Testis (tissue), 3 donors: ENCODE measurements around the gene RCCD1. TPM values are rescaled to one million over a fixed set of nuclear protein-coding genes. Genes with fewer than 3 reads are reported as not detected.

Experiments used
- DNase-seq: peaks from one replicate; pipeline ENCODE4 v3.0.0-alpha.2; 2019
- H3K27ac ChIP-seq, 2 donors: fragments of 200-600 bp; sonication (generic); one replicate each; pipeline ENCODE4 v1.5.1; 2019
- H3K27me3 ChIP-seq: fragments of 200-600 bp; sonication (generic); one replicate; pipeline ENCODE4 v1.5.1; 2019
- H3K36me3 ChIP-seq: fragments of 200-600 bp; sonication (generic); one replicate; pipeline ENCODE4 v1.5.1; 2017; ENCODE audit warnings: low read depth; ENCODE audit errors: missing control alignments
- H3K4me1 ChIP-seq: fragments of 200-600 bp; sonication (generic); one replicate; pipeline ENCODE4 v1.5.1; 2019
- H3K4me3 ChIP-seq, 2 donors: fragments of 200-600 bp; sonication (generic); one replicate each; pipeline ENCODE4 v1.5.1; 2017 to 2019
- H3K9me3 ChIP-seq: fragments of 200-600 bp; sonication (generic); one replicate; pipeline ENCODE4 v1.5.1; 2017
- POLR2A ChIP-seq: fragments of 450-650 bp; IDR thresholded peaks from one replicate; pipeline ENCODE4 v1.6.1; 2017; ENCODE audit warnings: antibody characterized with exemption, mild to moderate bottlenecking, moderate library complexity
- WGBS, 2 donors: methylation state at CpG; one replicate each; pipeline ENCODE4 v1.1.5; 2018; 5-methylcytosine and 5-hydroxymethylcytosine counted together
- intact Hi-C: fragments of 100-400 bp; cut with DNase I; formaldehyde crosslinking; loops from one replicate; pipeline ENCODE4 v1.15.1; 2023; ENCODE audit warnings: low total_unique reads
- polyA plus RNA-seq: library from polyadenylated mRNA; stranded (reverse); fragments of 350-450 nt; fragmentation: Illumina TruSeq; extraction: RNeasy Lipid Tissue Mini Kit (QIAGEN cat#74804); gene quantifications from one replicate; pipeline ENCODE4 v1.2.3, GENCODE V29; 2014; ENCODE audit warnings: low read depth, low replicate concordance; ENCODE audit not compliant: insufficient read depth
- total RNA-seq, 2 donors: library from RNA; depleted of rRNA; stranded (reverse); fragments of >200 nt; gene quantifications; one replicate each; pipeline ENCODE4 v1.2.3, GENCODE V29; 2016
- TF ChIP-seq, protein P1 (sequence below), 3 experiments: fragments of 450-650 bp in 2 of 3; fragments of 200-600 bp in 1 of 3; sonication (generic) in 1 of 3; IDR thresholded peaks; one replicate each; pipeline ENCODE4 v1.5.1; 2016 to 2019; ENCODE audit warnings: antibody characterized with exemption in 3 of 3, mild to moderate bottlenecking in 2 of 3, moderate library complexity in 1 of 3

Gene RCCD1
- total and polyA plus RNA-seq, 3 donors from 2014 or later, result 17.5 to 21.1 (median 17.5) TPM

DNA sequence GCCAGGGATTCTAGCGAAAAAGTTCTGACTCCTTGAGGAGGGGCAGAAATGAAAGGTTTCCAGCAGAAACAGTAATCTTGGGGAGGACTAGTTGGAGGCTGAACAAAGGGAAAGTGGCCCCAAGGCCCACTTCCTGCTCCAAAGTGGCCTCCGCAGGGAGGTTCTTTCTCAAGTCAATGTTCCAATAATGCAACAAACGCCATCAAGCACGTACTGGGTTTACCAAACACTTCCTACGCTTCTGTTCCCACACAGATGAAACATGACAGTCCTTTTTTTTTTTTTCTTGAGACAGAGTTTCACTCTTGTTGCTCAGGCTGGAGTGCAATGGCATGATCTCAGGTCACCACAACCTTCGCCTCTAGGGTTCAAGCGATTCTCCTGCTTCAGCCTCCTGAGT is 9.6 kb upstream of the RCCD1 start:
- Histone ChIP-seq H3K27me3 (no peaks in the 10 kb centered on the region), H3K4me1 (no peaks in the 10 kb centered on the region), H3K4me3 (no peak overlapping the region), H3K9me3 (no peaks in the 10 kb centered on the region), H3K27ac (no peak overlapping the region), H3K36me3 (no peaks in the 10 kb centered on the region)
- 91 to 94% methylated on average over 7 of the region's 7 CpGs for whole genome bisulfite sequencing, 2 donors
- no peak for DNase-seq
- TF ChIP-seq, protein P1, sequence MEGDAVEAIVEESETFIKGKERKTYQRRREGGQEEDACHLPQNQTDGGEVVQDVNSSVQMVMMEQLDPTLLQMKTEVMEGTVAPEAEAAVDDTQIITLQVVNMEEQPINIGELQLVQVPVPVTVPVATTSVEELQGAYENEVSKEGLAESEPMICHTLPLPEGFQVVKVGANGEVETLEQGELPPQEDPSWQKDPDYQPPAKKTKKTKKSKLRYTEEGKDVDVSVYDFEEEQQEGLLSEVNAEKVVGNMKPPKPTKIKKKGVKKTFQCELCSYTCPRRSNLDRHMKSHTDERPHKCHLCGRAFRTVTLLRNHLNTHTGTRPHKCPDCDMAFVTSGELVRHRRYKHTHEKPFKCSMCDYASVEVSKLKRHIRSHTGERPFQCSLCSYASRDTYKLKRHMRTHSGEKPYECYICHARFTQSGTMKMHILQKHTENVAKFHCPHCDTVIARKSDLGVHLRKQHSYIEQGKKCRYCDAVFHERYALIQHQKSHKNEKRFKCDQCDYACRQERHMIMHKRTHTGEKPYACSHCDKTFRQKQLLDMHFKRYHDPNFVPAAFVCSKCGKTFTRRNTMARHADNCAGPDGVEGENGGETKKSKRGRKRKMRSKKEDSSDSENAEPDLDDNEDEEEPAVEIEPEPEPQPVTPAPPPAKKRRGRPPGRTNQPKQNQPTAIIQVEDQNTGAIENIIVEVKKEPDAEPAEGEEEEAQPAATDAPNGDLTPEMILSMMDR (IDR thresholded peaks at IDR 0.05), result no peak
- no peak for TF ChIP-seq POLR2A
- intact Hi-C loops, result no loop called here

DNA sequence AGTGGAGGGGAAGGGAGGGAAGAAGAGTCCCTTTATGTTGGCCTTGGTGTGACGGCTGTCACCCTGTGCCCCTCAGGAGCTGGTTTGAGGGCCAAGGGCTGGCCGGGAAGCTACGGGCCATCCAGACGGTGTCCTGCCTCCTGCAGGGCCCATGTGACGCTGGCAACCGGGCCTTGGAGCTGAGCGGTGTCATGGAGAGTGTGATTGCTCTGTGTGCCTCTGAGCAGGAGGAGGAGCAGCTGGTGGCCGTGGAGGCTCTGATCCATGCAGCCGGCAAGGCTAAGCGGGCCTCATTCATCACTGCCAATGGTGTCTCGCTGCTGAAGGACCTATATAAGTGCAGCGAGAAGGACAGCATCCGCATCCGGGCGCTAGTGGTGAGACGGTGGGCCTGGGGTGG is 8.1 kb upstream of the RCCD1 start:
- no peaks in the 10 kb centered on the region for H3K4me1 ChIP-seq
- H3K9me3 ChIP-seq, result no peaks in the 10 kb centered on the region
- no peaks in the 10 kb centered on the region for H3K36me3 ChIP-seq
- H3K27me3 ChIP-seq, result no peaks in the 10 kb centered on the region
- H3K4me3 ChIP-seq, result no peak overlapping the region
- TF ChIP-seq, protein P1 (IDR thresholded peaks at IDR 0.05), result no peak
- no peak for TF ChIP-seq POLR2A
- WGBS, 2 donors, result 91 to 93% methylated on average over 14 to 15 of the region's 16 CpGs
- H3K27ac ChIP-seq, result no peak overlapping the region
- DNase-seq, result no peak
- intact Hi-C loops, result no loop called here

DNA sequence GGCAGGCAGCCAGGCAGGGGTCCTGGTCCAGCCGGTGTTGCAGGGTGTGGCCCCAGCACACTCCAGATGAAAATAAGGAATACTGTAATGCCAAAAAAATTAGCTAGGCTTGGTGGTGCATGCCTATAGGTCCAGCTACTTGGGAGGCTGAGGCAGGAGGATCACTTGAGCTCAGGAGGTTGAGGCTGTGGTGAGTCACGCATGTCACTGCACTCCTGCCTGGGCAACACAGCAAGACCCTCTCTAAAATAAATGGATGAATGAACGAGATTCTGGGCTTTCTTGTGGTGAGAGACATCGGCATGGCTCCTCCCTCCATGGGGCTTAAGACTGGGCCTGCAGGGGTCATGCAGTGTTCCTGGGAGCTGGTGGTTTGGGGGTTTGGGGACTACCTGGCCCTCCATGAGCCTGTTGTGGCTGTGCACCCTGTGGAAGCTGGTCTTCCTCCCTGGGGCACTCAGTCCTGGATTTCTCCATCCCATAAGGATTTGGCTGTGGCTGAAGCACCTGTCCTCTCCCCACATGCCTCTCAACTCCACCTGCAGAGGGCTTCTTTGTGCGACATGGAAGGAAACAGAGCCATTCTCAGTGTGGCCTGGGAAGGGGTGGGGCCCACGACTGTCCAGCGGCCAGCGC is 7.6 kb upstream of the RCCD1 start:
- Histone ChIP-seq H3K9me3 (no peaks in the 10 kb centered on the region), H3K4me3 (no peak overlapping the region), H3K4me1 (no peaks in the 10 kb centered on the region), H3K27ac (no peak overlapping the region), H3K36me3 (no peaks in the 10 kb centered on the region), H3K27me3 (no peaks in the 10 kb centered on the region)
- intact Hi-C loops, result no loop called here
- no peak for DNase-seq
- WGBS, 2 donors, result 81 to 84% methylated on average over 8 of the region's 8 CpGs
- TF ChIP-seq, protein P1 (IDR thresholded peaks at IDR 0.05), result no peak
- no peak for TF ChIP-seq POLR2A

DNA sequence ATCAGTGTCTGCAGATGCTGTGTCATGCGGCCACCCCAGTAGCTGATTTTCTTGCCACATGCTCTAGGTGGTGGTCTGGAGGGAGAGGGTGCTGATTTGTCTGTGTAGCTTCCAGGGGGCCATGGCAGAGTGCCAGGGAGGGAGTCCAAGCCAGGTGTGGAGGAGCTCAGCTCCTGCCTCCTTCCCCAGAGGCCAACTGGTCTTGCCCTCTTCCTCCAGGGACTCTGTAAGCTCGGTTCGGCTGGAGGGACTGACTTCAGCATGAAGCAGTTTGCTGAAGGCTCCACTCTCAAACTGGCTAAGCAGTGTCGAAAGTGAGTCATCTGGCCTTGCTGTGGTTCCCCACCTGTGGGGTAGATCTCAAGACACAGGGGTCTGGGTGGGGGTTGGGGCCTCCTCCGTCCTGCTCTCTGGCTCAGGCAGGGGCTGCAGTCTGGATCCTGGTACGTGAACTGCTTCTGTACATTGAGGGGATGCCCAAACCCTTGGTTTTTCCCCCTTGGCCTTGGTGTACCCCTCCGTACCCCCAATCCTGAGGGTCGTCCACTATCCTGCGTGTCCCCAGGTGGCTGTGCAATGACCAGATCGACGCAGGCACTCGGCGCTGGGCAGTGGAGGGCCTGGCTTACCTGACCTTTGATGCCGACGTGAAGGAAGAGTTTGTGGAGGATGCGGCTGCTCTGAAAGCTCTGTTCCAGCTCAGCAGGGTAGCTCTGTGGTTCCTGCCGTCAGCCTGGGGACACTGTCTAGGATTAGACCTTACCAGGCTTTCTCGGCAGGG is 6.9 kb upstream of the RCCD1 start:
- Histone ChIP-seq H3K36me3 (no peaks in the 10 kb centered on the region), H3K4me1 (no peaks in the 10 kb centered on the region), H3K27ac (no peak overlapping the region), H3K9me3 (no peaks in the 10 kb centered on the region), H3K27me3 (no peaks in the 10 kb centered on the region), H3K4me3 (no peak overlapping the region)
- no peak for DNase-seq
- WGBS, 2 donors, result 92 to 94% methylated on average over 16 to 18 of the region's 18 CpGs
- intact Hi-C loops, result no loop called here
- no peak for TF ChIP-seq POLR2A
- TF ChIP-seq, protein P1 (IDR thresholded peaks at IDR 0.05), result no peak

DNA sequence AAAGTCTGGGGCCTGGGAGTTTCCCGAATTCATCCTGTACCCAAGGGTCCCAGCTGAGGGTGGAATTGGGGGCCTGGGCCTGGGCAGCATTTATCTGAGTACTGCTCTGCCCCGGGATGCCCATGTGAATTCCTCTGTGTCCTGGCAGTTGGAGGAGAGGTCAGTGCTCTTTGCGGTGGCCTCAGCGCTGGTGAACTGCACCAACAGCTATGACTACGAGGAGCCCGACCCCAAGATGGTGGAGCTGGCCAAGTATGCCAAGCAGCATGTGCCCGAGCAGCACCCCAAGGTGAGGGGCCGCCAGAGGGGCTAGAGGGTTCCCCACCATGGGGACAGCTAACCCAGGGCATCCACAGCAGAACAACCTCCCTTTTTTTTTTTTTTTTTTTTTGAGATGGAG is 6.2 kb upstream of the RCCD1 start:
- no peak for TF ChIP-seq POLR2A
- TF ChIP-seq, protein P1 (IDR thresholded peaks at IDR 0.05), result no peak
- no peak for DNase-seq
- WGBS, 2 donors, result 98% methylated on average over 8 of the region's 8 CpGs
- no peaks in the 10 kb centered on the region for H3K4me1 ChIP-seq
- no peaks in the 10 kb centered on the region for H3K27me3 ChIP-seq
- intact Hi-C loops, result no loop called here
- no peaks in the 10 kb centered on the region for H3K36me3 ChIP-seq
- no peaks in the 10 kb centered on the region for H3K9me3 ChIP-seq
- H3K27ac ChIP-seq, result no peak overlapping the region
- H3K4me3 ChIP-seq, result no peak overlapping the region
